Stomach (tissue), 4 donors: ENCODE results near the gene DNAJB4.

ENCODE experiments used
- POLR2A ChIP-seq, 4 donors: fragments of 450-650 bp; IDR thresholded peaks; one replicate each; pipeline ENCODE4 v1.6.1; 2016; ENCODE audit warnings: antibody characterized with exemption in 4 of 4, control low read depth in 2 of 4, mild to moderate bottlenecking in 1 of 4, moderate library complexity in 1 of 4
- POLR2AphosphoS5 ChIP-seq, 3 donors: sonication (generic); formaldehyde crosslinking; IDR thresholded peaks; one replicate each; pipeline ENCODE4 v1.6.1; 2016; ENCODE audit warnings: antibody characterized with exemption in 3 of 3
- TF ChIP-seq, protein P1 (sequence below), 7 experiments: fragments of 450-650 bp in 4 of 7; fragments of 200-600 bp in 3 of 7; sonication (generic) in 3 of 7; IDR thresholded peaks; one replicate each; pipeline ENCODE4 v1.5.1; 2016 to 2019; ENCODE audit warnings: antibody characterized with exemption in 7 of 7, control low read depth in 2 of 7, mild to moderate bottlenecking in 1 of 7

GRCh38 chr1:78005755-78006154 is 1.0 kb downstream of the DNAJB4 start:
- TF ChIP-seq, protein P1, sequence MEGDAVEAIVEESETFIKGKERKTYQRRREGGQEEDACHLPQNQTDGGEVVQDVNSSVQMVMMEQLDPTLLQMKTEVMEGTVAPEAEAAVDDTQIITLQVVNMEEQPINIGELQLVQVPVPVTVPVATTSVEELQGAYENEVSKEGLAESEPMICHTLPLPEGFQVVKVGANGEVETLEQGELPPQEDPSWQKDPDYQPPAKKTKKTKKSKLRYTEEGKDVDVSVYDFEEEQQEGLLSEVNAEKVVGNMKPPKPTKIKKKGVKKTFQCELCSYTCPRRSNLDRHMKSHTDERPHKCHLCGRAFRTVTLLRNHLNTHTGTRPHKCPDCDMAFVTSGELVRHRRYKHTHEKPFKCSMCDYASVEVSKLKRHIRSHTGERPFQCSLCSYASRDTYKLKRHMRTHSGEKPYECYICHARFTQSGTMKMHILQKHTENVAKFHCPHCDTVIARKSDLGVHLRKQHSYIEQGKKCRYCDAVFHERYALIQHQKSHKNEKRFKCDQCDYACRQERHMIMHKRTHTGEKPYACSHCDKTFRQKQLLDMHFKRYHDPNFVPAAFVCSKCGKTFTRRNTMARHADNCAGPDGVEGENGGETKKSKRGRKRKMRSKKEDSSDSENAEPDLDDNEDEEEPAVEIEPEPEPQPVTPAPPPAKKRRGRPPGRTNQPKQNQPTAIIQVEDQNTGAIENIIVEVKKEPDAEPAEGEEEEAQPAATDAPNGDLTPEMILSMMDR (IDR thresholded peaks at IDR 0.05): no peak
- TF ChIP-seq POLR2AphosphoS5 (IDR thresholded peaks at IDR 0.05) (peak; percentile 78 to 86 (median 78)), POLR2A (IDR thresholded peaks at IDR 0.05) (no peak)
